ENCODE measurements around the gene SIRPB1.
"Not testable (repeated sequence)": the region's sequence is repeated elsewhere in the genome, so short reads cannot be mapped to it uniquely, and the experiment has no call there.

SIRPB1 gene

GRCh38 chr20:1619861-1620444, at the start of gene SIRPB1:
SIRPB1 (minus strand) TSS chr20:1620009; CDS start chr20:1619944, 65 bp downstream.
- peak; percentile 84 for DNase-seq

DNA sequence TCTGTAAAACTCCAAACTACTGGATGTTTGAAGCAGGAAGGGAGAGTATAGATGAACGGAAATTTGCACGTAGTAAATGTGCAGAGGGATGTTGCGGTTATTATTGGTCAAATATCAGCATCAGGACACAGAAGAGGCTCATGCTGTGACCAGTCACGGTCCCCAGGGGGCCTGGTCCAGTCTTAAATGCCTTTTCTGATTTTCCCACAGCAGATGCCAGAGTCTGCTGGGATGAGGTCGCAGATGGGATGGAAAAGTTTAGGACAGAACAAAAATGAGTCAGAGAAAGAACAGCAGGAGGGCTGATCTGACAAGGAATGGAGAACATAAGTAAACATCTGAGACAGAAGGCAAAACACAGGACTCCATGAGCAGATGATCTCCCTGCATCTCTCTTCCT, 49.5 kb upstream of the SIRPB1 start:
- DNase-seq, result no peak

DNA sequence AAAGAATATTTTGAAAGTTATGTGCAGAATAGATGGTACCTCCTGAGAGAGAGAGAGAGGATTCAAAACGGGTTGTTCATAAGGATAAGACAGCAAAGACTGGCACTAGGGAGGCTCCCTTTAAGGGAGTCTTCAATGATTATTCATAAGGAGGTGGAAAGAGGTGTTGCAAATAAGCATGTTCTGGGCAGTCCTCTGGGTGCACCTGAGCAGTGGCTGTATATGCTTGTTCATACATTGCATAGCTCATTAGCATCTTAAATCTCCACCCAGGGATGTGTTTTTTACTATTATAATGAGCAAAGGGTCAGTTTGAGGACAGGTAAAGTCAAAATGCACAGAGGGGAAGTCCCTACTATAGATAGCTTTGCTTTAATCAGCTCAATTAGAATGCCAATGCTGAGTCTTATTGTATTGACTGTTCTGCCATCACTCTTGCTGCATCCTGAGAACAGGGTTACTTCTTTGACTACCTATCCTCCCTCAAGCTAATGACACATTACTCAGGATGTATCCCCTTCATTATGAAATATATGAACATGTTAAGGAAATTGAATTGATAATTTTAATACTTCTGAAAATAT, 47.8 kb upstream of the SIRPB1 start:
- DNase-seq, result no peak

GRCh38 chr20:1666802-1667201, 47.0 kb upstream of the SIRPB1 start:
- DNase-seq, result no peak

DNA sequence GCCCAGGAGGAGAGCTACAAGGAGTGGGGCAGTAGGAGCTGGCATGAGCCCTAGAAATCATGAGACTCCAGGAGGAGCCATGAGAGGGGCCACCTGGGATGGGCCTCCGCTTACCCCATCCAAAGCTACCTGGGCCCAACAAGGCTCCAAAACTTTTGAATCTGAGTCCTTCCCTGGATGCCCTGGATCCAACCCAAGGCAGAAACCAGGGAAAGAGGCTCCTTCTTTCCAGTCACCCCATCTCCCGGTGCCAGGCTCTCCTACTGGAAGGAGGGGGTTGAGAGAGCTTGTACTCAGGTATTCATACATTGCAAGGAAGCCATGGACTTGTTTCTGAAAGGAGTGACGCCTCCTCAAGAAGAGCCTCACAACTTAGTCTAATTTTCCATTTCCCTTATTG, 45.5 kb upstream of the SIRPB1 start:
- no peak for DNase-seq

DNA sequence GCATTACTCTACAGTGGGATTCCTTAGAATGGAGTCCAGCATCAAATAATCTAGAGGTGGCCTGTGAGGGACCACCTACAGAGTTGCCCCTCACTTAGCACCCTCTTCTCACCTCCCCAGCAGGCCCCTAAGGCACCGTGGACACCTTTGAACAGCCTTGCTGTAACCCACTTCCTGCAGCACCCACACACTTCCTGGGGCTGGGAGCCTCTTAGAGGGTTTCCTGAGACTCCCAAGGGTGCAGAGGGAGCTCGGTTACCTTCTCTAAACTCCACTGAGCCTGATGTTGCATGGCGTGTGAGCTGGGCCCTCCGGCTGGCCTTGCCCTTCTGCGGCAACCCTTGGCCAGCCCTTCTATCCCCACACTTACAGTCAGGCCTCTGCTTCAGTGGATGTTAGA, 45.1 kb upstream of the SIRPB1 start:
- no peak for DNase-seq

GRCh38 chr20:1663917-1664316, 44.1 kb upstream of the SIRPB1 start:
- no peak for DNase-seq

- peak; percentile 17 for DNase-seq
These were observed 41.9 kb upstream of the SIRPB1 start for GRCh38 chr20:1661542-1662299.

DNA sequence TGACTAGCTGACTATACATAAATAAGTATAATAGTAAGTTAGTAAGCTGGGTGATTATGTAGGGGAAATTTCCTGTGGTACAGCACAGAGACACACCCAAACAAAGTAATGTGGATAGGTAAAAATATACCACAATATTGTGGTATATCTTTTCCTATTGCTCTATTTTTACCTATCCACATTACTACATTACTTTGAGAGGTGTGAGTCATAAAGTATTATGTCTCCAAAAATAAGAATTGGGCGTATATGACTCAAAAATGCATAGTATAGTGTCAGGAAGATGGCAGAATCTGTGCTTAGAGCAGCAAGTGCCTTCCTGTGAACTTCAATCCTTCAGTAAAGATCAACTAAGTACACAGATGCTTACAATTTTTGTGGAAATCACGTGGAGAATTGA, 40.4 kb upstream of the SIRPB1 start:
- no peak for DNase-seq

DNA sequence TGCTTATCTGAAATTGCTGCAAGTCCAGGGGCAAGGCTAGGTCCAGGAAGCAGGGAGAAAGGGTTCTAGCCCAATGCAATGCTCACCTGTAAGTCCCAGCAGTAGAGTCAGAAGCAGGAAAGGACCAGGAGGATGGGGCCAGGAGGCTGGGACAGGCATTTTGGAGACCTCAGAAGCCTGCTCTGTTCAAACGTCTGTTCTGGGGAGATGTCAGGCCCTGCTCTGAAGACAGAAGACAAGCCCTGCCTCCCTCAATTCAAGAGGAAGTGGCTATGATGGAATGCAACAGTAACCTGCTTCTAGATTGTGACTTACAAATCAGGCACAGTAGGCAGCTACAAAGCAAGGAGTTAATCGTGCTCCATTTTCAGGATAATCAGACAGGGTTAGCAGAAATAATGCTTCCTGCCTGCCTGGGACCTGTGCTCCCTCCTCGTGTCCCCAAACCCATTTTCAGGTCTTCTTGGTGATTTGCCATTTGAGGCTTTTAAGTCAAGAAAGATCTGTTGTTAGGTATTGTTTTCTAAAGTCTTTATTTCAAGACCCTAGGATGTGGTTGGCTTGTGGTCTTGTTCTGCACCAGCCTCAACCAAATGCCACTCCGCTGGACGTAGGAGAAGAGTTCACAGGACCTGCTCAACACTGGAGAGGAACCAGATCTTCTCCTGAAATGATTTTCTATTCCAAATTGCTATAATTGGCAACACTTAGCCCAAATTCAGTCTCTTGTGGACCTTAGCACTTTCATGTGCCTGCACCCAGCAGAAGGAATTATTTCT, 37.9 kb upstream of the SIRPB1 start, which contains the start of gene SIRPG:
Gene SIRPG, minus strand, starts transcription at position 224 of the 779 bp plus-strand sequence. Its CDS starts 65 bp downstream, at position 159.
- peak; percentile 23 for DNase-seq

- no peak for DNase-seq
These were observed 37.0 kb upstream of the SIRPB1 start for GRCh38 chr20:1656844-1657243.

DNA sequence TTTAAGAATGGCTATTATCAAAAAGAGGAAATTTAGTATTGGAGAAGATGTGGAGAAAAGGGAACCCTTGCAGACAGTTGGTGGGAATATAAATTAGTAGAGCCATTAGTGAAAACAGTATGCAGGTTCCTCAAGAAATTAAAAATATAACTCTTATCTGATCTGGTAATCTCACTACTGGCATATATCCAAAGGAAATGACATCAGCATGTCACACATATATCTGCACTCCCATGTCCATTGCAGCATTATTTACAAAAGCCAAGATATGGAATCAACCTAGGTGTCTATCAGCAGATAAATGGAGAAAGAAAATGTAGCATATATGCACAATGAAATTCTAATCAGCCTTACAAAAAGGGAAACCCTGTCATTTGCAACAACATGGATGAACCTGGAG, 35.2 kb upstream of the SIRPB1 start:
- DNase-seq, result no peak

DNA sequence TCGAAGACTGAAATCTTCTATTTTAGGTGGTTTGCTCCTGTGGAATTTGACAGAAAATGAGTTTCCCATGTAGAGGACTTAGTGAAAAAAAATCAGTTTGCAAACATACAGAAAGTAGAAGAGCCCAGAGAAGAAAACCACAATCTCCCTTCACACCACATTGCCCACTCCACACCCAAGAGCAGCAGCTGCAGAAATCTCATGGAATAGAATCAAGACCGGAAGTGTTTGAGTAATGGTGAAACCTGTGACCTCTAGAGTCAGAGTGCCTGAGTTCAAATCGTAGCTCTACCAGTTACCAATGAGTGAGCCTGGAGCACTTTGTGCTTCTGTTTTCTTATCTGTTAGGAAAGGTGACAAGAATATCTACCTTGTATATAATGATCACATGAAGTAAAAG, 33.2 kb upstream of the SIRPB1 start:
- no peak for DNase-seq

- no peak for DNase-seq
These were observed 32.3 kb upstream of the SIRPB1 start for GRCh38 chr20:1652104-1652503.

- no peak for DNase-seq
These were observed 31.7 kb upstream of the SIRPB1 start for GRCh38 chr20:1651268-1652058.

- no peak for DNase-seq
These were observed 28.3 kb upstream of the SIRPB1 start for GRCh38 chr20:1648101-1648500.

DNA sequence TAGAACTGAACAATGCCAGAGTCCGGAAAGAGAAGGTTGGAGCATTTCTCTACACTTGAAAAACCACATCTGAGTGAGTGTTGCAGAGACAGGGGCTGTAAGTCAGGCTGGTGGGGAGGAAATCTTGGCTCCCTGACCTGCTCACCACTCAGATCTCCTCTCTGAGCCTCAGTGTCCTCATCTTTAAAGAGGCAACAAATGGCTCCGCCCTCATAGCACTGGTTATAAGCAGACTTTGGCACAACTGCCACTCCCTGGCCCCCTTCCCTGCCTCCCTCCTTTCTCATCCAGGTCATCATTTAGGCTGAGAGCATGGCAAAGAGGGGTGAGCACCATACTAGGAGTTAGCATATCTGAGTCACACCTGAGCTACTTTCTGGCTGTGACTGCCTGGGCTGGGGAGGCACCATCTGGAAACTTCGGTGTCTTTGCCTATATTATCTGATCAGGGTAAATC, 27.2 kb upstream of the SIRPB1 start:
- DNase-seq, result no peak

DNA sequence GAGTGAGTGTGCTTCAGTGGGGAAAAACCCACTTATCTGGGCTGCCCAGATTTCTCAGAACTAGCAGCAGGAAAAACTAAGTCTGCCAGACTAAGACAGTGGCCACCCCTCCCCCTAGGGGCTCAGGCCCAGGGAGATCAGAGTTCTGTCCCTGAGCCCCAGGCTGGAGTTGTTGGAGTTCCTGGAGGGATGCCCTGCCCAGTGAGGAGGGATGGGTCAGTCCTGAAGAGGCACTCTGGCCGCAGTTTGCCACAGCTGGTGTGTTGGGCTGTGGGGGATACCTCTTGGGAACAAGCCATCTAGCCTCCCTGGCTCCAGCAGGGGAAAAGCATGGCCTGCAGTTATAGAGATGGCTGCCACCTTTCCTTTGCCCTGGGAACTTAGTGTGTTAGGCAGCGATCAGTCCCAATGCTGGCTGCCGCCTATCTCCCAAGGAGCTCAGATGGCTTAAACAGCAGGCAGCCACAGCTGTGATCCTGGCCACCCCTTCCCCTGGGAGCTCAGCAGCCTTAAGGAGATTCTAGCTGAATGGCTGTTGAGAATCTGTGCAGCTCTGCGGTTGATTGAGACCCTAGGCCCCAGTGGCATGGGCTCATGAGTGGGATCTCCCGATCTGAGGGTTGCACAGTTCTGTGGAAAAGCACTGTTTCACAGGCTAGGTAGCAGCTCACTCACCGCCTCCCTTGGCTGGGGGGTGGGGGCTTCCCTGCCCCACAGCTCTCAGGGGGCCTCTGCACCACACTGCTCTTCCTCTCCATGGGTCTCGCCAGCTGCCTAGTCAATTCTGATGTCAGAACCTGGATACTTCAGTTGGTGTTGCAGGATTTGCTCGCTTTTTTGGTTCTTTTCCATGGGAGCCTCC, 24.5 kb upstream of the SIRPB1 start:
- DNase-seq, result no peak

- not testable (repeated sequence) for DNase-seq
These were observed 18.8 kb upstream of the SIRPB1 start for GRCh38 chr20:1638643-1639042.

- DNase-seq, result no peak
These were observed 17.9 kb upstream of the SIRPB1 start for GRCh38 chr20:1637755-1638154.

- DNase-seq, result no peak
These were observed 17.4 kb upstream of the SIRPB1 start for GRCh38 chr20:1637226-1637625.

- DNase-seq, result no peak
These were observed 16.8 kb upstream of the SIRPB1 start for GRCh38 chr20:1636621-1637020.
